Jurkat, Clone E6-1 (cell line): Measurements from ENCODE around the gene ESPL1.

Experiments
- DNase-seq: peaks from one replicate; pipeline ENCODE4 v3.0.0-alpha.2; 2011; ENCODE audit warnings: low read depth, low spot score
- H3K4me3 ChIP-seq: 2 replicates; pipeline ENCODE4 v1.5.1; 2011; ENCODE audit warnings: mild to moderate bottlenecking, low read length, control low read depth, moderate library complexity

The ESPL1 gene

GRCh38 chr12:53253298-53253697, 14.8 kb upstream of the ESPL1 start:
- peak overlapping the region; percentile 97 for H3K4me3 ChIP-seq

GRCh38 chr12:53254816-53255545, 13.1 kb upstream of the ESPL1 start:
- H3K4me3 ChIP-seq, result no peak overlapping the region
- DNase-seq, result no peak

More at GRCh38 chr12:53253298-53253697, 14.8 kb upstream of the ESPL1 start:
- DNase-seq, result no peak

GRCh38 chr12:53255996-53256395, 12.1 kb upstream of the ESPL1 start:
- H3K4me3 ChIP-seq, result no peak overlapping the region
- no peak for DNase-seq

- DNase-seq, result no peak
- H3K4me3 ChIP-seq, result no peak overlapping the region
Measured at GRCh38 chr12:53258541-53259539, 9.3 kb upstream of the ESPL1 start.

GRCh38 chr12:53259891-53260290, 8.2 kb upstream of the ESPL1 start:
- no peak overlapping the region for H3K4me3 ChIP-seq
- no peak for DNase-seq

GRCh38 chr12:53265783-53266182, 2.3 kb upstream of the ESPL1 start:
- H3K4me3 ChIP-seq, result no peak overlapping the region
- no peak for DNase-seq

- no peak for DNase-seq
- peak overlapping the region; percentile 95 for H3K4me3 ChIP-seq
Measured at GRCh38 chr12:53267306-53267998, 647 bp upstream of the ESPL1 start.

GRCh38 chr12:53268630-53269562, 797 bp downstream of the ESPL1 start:
- no peak for DNase-seq

GRCh38 chr12:53274445-53274844, 6.3 kb downstream of the ESPL1 start:
- DNase-seq, result no peak
- H3K4me3 ChIP-seq, result no peak overlapping the region

More at GRCh38 chr12:53268630-53269562, 797 bp downstream of the ESPL1 start:
- H3K4me3 ChIP-seq, result peak overlapping the region; percentile 95

GRCh38 chr12:53276511-53276910, 8.4 kb downstream of the ESPL1 start:
- DNase-seq, result no peak
- H3K4me3 ChIP-seq, result no peak overlapping the region

- no peak overlapping the region for H3K4me3 ChIP-seq
- no peak for DNase-seq
Measured at GRCh38 chr12:53277981-53278380, 9.9 kb downstream of the ESPL1 start.

GRCh38 chr12:53279283-53279869, 11.3 kb downstream of the ESPL1 start:
- H3K4me3 ChIP-seq, result no peak overlapping the region
- DNase-seq, result no peak

- DNase-seq, result no peak
- H3K4me3 ChIP-seq, result no peak overlapping the region
Measured at GRCh38 chr12:53279888-53280498, 11.9 kb downstream of the ESPL1 start.

GRCh38 chr12:53286448-53286847, 18.3 kb downstream of the ESPL1 start:
- DNase-seq, result no peak
- no peak overlapping the region for H3K4me3 ChIP-seq

GRCh38 chr12:53287741-53288216, 19.7 kb downstream of the ESPL1 start:
- no peak overlapping the region for H3K4me3 ChIP-seq

GRCh38 chr12:53288322-53288721, 20.2 kb downstream of the ESPL1 start:
- no peak for DNase-seq
- no peak overlapping the region for H3K4me3 ChIP-seq

More at GRCh38 chr12:53287741-53288216, 19.7 kb downstream of the ESPL1 start:
- DNase-seq, result peak; percentile 57

- no peak overlapping the region for H3K4me3 ChIP-seq
Measured at GRCh38 chr12:53289891-53290290, 21.8 kb downstream of the ESPL1 start.

More at GRCh38 chr12:53289891-53290290, 21.8 kb downstream of the ESPL1 start:
- no peak for DNase-seq
